ENCODE results near the gene TRAF3IP1.

The TRAF3IP1 gene

DNA sequence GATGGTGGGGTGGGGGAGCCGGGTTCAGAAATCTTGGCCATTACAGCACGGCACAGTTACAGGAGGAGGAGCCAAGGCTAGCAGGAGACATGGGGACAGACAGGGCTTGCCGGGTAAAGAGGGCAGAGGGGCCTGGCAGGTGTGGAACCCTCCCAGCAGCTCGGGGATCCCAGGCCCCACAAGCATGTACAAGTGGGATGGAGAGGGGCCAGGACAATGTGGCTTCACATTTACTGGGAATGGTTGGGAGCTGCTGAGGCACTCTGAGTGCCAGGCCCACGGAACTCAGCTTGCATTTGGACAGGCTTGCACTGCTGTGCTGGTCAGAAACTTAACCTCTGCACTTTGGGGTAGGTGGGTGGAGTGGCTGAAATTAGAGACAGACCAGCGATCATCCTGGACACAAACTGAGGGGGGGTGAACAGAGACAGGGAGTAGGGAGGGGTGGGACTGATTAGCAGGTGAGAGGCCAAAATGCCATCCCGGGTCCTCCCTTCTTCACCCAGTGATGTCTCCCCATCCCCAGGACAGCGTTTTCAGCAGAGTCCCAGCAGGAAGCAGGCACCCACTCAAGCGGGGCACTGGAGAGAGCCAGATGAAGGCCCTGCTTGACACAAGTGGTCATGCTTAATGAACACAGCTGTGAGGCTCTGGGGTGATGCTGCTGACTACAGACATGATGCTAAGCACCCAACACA, 41.5 kb upstream of the TRAF3IP1 start:
- TF ChIP-seq, protein P1, sequence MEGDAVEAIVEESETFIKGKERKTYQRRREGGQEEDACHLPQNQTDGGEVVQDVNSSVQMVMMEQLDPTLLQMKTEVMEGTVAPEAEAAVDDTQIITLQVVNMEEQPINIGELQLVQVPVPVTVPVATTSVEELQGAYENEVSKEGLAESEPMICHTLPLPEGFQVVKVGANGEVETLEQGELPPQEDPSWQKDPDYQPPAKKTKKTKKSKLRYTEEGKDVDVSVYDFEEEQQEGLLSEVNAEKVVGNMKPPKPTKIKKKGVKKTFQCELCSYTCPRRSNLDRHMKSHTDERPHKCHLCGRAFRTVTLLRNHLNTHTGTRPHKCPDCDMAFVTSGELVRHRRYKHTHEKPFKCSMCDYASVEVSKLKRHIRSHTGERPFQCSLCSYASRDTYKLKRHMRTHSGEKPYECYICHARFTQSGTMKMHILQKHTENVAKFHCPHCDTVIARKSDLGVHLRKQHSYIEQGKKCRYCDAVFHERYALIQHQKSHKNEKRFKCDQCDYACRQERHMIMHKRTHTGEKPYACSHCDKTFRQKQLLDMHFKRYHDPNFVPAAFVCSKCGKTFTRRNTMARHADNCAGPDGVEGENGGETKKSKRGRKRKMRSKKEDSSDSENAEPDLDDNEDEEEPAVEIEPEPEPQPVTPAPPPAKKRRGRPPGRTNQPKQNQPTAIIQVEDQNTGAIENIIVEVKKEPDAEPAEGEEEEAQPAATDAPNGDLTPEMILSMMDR (IDR thresholded peaks at IDR 0.05) = no peak
- no peak for TF ChIP-seq ZFX (IDR thresholded peaks at IDR 0.05; ENCODE audit: borderline replicate concordance)

DNA sequence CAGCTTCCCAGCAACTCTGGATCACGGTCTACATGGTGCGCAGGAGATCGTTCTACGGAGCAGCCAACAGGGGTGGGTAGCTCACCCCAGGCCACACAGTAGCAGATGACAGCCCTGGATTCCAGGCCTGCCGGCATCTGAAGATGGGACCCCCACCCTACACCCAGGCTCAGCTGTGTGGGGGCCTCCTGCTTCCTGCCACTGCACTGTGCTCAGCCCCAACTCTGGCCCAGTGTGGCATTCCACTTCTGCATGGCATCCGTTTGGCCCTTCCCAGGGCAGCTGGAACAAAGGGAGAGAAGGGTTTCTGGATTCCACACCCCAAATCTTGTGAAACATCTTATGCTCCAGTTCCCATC, 41.0 kb upstream of the TRAF3IP1 start:
- TF ChIP-seq, protein P1 (IDR thresholded peaks at IDR 0.05) = no peak
- no peak for TF ChIP-seq ZFX (IDR thresholded peaks at IDR 0.05; ENCODE audit: borderline replicate concordance)
- no peak overlapping the region for H3K27ac ChIP-seq

More for the DNA sequence above, 41.5 kb upstream of the TRAF3IP1 start:
- H3K27ac ChIP-seq = no peak overlapping the region

DNA sequence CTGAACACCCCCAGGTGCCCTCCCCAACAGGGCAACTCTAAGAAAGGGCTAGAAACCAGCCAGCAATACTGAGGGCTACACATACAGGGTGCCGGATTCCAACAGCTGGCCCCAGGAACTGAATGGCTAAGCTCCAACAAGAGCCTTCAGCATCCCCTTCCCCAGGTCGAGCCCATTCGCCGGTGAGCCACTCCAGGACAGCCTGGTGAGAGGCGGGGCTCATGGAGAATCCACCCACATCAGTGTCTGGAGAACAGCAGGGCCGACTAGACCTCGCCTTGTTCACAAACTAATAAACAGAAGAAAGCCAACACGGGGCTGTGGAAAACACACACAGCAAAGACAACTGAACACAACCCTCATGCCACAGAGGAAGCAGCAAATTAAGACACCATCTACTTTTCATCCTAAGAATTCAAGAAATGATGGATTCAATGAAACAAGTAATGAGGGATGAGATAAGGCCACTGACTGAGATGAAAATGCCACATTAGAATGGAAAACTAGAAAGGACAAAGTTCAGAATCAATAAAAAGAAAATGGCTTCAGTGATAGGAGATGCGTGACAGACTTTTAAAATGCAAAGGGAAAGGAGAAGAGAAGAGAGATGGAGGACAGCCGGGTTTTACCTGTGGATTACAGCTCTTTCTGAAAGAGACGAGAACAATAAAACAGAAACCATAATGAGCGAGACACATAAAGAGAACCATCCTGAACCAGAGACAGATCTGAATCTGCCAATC, 40.1 kb upstream of the TRAF3IP1 start:
- peak overlapping the region; percentile 58 for H3K27ac ChIP-seq

DNA sequence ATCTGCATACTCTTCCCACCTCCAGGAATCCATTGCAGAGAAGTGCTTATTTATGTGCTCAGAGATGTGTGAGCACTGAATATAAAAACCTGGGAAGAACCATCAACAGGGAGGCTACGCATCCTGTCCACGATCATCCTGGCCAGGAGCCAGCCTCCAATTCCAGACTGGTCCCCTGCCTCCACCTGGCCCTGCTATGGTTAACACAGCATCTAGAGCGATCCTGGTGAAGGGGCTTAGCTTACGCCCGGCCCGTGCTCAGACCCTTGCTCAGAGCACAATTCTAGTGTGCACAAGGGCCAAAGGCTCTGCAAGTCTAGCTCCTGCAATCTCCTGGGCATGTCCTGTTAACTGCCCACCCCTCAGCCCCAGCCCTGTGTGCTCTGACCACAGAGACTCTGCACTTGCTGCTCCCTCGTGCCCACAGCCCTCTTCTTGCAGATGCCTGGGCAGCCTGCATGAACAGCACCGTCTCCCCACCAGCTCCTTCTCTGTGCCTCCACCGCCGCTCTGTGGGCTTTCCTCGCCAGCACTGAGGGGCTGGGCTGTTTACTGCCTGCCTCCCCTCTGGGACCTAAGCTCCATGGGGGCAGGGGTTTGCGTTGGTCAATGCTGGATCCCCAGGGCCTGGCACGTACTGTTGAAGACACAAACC, 38.4 kb upstream of the TRAF3IP1 start:
- TF ChIP-seq ZFX (IDR thresholded peaks at IDR 0.05; ENCODE audit: borderline replicate concordance) = no peak
- TF ChIP-seq, protein P1 (IDR thresholded peaks at IDR 0.05) = no peak
- H3K27ac ChIP-seq = peak overlapping the region; percentile 58

More for the DNA sequence above, 40.1 kb upstream of the TRAF3IP1 start:
- no peak for TF ChIP-seq ZFX (IDR thresholded peaks at IDR 0.05; ENCODE audit: borderline replicate concordance)
- TF ChIP-seq, protein P1 (IDR thresholded peaks at IDR 0.05) = no peak

DNA sequence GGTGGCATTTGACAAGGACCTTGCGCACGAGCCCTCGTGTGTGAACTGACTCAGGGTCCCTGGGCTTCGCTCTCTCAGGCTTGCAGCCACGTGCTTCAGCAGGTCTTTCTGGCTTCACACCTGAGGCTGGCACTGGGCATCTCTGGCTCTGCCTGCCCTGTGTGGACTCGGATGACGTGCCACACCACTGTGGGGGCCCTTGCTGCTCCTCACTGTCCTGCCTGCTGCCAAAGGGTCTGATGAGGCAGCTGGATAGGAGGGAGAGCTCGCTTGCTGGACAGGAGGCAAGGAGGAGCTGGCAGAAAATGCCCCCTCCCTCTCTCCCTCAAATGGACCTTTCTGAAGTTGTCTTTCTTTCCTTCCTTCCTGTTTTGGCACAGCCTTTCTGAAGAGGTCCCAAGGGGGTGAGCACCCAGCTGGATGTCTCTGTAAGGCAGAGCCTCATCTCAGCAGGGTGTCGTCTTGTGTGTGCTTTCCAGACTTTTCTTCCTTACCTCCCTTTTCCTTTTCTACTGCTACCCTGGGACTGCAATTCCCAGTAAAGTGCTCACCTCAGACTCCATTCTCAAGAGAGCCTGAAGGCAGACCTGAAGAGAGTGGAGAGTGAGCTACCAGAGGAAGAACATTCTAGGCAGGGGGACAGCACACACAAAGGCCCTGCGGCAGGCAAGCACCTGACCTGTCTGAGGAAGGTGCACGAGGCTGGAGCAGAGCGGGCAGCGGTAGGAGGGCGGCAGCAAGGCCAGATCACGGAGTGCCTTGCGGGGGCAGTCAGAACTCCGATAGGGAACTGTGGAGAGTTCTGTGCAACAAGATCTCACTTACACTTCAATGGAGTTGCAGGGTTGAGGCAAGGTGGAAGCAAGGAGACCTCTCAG, 37.2 kb upstream of the TRAF3IP1 start:
- TF ChIP-seq, protein P1 (IDR thresholded peaks at IDR 0.05) = no peak
- no peak for TF ChIP-seq ZFX (IDR thresholded peaks at IDR 0.05; ENCODE audit: borderline replicate concordance)
- no peak overlapping the region for H3K27ac ChIP-seq

DNA sequence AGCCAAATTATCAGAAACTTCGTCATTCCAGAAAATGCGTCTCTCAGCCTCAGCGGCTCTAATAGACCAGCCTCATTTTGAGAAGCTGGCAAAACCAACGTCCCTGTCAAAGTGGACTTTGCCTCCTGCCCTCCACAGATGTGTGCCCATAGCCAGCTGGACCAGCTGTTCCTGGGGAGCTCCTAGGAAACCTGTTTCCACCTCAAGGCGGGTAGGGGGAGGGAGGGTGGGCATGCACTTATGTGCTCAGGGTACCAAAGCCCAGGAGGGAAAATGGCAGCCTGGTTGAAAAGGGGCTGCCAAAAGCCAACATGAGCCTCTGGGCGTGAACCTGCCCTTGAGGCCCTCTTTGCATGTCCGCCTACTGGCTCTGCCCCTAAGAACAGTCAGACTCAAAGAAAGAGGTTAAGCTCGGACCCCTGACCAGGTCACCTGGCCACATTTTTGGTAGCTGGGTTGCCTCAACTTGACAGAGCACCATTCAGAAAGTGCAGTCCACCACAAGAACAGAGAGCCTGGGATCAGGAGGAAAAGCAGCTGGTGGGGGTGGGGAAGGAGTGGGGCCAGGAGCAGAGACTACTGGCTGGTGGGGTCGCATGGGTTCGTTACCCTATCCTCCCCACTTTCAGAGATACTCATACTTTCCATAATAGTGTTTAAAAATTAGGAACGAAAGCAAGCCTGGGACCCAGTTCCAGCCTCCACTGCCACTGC, 35.4 kb upstream of the TRAF3IP1 start:
- TF ChIP-seq, protein P1 (IDR thresholded peaks at IDR 0.05) = no peak
- no peak for TF ChIP-seq ZFX (IDR thresholded peaks at IDR 0.05; ENCODE audit: borderline replicate concordance)
- H3K27ac ChIP-seq = peak overlapping the region; percentile 98
